ENCODE results near the gene FILIP1L.

- TF ChIP-seq, protein P1, sequence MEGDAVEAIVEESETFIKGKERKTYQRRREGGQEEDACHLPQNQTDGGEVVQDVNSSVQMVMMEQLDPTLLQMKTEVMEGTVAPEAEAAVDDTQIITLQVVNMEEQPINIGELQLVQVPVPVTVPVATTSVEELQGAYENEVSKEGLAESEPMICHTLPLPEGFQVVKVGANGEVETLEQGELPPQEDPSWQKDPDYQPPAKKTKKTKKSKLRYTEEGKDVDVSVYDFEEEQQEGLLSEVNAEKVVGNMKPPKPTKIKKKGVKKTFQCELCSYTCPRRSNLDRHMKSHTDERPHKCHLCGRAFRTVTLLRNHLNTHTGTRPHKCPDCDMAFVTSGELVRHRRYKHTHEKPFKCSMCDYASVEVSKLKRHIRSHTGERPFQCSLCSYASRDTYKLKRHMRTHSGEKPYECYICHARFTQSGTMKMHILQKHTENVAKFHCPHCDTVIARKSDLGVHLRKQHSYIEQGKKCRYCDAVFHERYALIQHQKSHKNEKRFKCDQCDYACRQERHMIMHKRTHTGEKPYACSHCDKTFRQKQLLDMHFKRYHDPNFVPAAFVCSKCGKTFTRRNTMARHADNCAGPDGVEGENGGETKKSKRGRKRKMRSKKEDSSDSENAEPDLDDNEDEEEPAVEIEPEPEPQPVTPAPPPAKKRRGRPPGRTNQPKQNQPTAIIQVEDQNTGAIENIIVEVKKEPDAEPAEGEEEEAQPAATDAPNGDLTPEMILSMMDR (conservative IDR thresholded peaks at IDR 0.05), result no peak
- no peak for TF ChIP-seq ZFX (IDR thresholded peaks at IDR 0.05)
Observed at GRCh38 chr3:99920481-99921376, 193.6 kb downstream of the FILIP1L start.
